Testis (tissue), 5 donors: Measurements from ENCODE around the gene PAPSS2. TPM values are rescaled to one million over a fixed set of nuclear protein-coding genes. Genes with fewer than 3 reads are reported as not detected.
"Not testable (repeated sequence)": the region's sequence is repeated elsewhere in the genome, so short reads cannot be mapped to it uniquely, and the experiment has no call there.

ENCODE experiments used
- DNase-seq: peaks from one replicate; pipeline ENCODE4 v3.0.0-alpha.2; 2019
- H3K27ac ChIP-seq, 2 donors: fragments of 200-600 bp; sonication (generic); one replicate each; pipeline ENCODE4 v1.5.1; 2019
- H3K27me3 ChIP-seq: fragments of 200-600 bp; sonication (generic); one replicate; pipeline ENCODE4 v1.5.1; 2019
- H3K36me3 ChIP-seq: fragments of 200-600 bp; sonication (generic); one replicate; pipeline ENCODE4 v1.5.1; 2017; ENCODE audit warnings: low read depth; ENCODE audit errors: missing control alignments
- H3K4me1 ChIP-seq: fragments of 200-600 bp; sonication (generic); one replicate; pipeline ENCODE4 v1.5.1; 2019
- H3K4me3 ChIP-seq, 2 donors: fragments of 200-600 bp; sonication (generic); one replicate each; pipeline ENCODE4 v1.5.1; 2017 to 2019
- H3K9me3 ChIP-seq: fragments of 200-600 bp; sonication (generic); one replicate; pipeline ENCODE4 v1.5.1; 2017
- CTCF ChIP-seq, 3 experiments: fragments of 450-650 bp in 2 of 3; fragments of 200-600 bp in 1 of 3; sonication (generic) in 1 of 3; IDR thresholded peaks; one replicate each; pipeline ENCODE4 v1.5.1; 2016 to 2019; ENCODE audit warnings: antibody characterized with exemption in 3 of 3, mild to moderate bottlenecking in 2 of 3, moderate library complexity in 1 of 3
- POLR2A ChIP-seq: fragments of 450-650 bp; IDR thresholded peaks from one replicate; pipeline ENCODE4 v1.6.1; 2017; ENCODE audit warnings: antibody characterized with exemption, mild to moderate bottlenecking, moderate library complexity
- WGBS, 2 donors: methylation state at CpG; one replicate each; pipeline ENCODE4 v1.1.5; 2018; 5-methylcytosine and 5-hydroxymethylcytosine counted together
- intact Hi-C: fragments of 100-400 bp; cut with DNase I; formaldehyde crosslinking; loops from one replicate; pipeline ENCODE4 v1.15.1; 2023; ENCODE audit warnings: low total_unique reads
- long read RNA-seq, 2 donors: transcript quantifications; one replicate each; lab custom pipeline, GENCODE V29; 2026
- polyA plus RNA-seq: library from polyadenylated mRNA; stranded (reverse); fragments of 350-450 nt; fragmentation: Illumina TruSeq; extraction: RNeasy Lipid Tissue Mini Kit (QIAGEN cat#74804); gene quantifications from one replicate; pipeline ENCODE4 v1.2.3, GENCODE V29; 2014; ENCODE audit warnings: low read depth, low replicate concordance; ENCODE audit not compliant: insufficient read depth
- total RNA-seq, 2 donors: library from RNA; depleted of rRNA; stranded (reverse); fragments of >200 nt; gene quantifications; one replicate each; pipeline ENCODE4 v1.2.3, GENCODE V29; 2016

PAPSS2 gene
- total RNA-seq (1 to 10 TPM; 4.6 to 6.4 TPM), polyA plus RNA-seq (20.1 TPM)
- long read RNA-seq, donor 1, transcript PAPSS2-201 (12 exons, 3,949 nt): major isoform, 23 of 74 reads
- long read RNA-seq, donor 1, partial matches to known transcripts: 41 of 74 reads
- long read RNA-seq, donor 1, other reads (novel, unspliced or antisense): 10 of 74 reads
- long read RNA-seq, donor 2, transcript PAPSS2-201 (12 exons, 3,949 nt): major isoform, 27 of 36 reads
- long read RNA-seq, donor 2, partial matches to known transcripts: 9 of 36 reads
- long read RNA-seq, donor 2, other reads (novel, unspliced or antisense): 0 of 36 reads

GRCh38 chr10:87659571-87660483 lies at the start of gene PAPSS2:
PAPSS2 (plus strand) TSS chr10:87659878; CDS start chr10:87659982, 104 bp downstream.
- DNase-seq: peak; percentile 60
- intact Hi-C loops: no loop called here
- Histone ChIP-seq H3K27me3 (no peaks in the 10 kb centered on the region), H3K9me3 (no peaks in the 10 kb centered on the region), H3K36me3 (no peaks in the 10 kb centered on the region), H3K27ac (peak within 1 kb of the TSS; percentile 75 to 76), H3K4me1 (peaks cover 8% of the 10 kb centered on the region), H3K4me3 (peak within 1 kb of the TSS; percentile 67 to 77)
- no peak for TF ChIP-seq POLR2A
- no peak for TF ChIP-seq CTCF (IDR thresholded peaks at IDR 0.05)
- 1 to 3% methylated on average over 6 to 68 of the region's 82 CpGs for WGBS, 2 donors

GRCh38 chr10:87611341-87611740 lies 48.3 kb upstream of the PAPSS2 start:
- H3K27ac ChIP-seq, DNase-seq, intact Hi-C loops, H3K36me3 ChIP-seq, H3K27me3 ChIP-seq, H3K4me1 ChIP-seq, H3K4me3 ChIP-seq, H3K9me3 ChIP-seq: not testable (repeated sequence)
- 87 to 100% methylated on average over 2 of the region's 2 CpGs for WGBS, 2 donors

- TF ChIP-seq CTCF (IDR thresholded peaks at IDR 0.05): no peak
- no peak for TF ChIP-seq POLR2A
- Histone ChIP-seq H3K4me3 (no peak overlapping the region), H3K27me3 (no peaks in the 10 kb centered on the region), H3K9me3 (no peaks in the 10 kb centered on the region), H3K4me1 (no peaks in the 10 kb centered on the region), H3K27ac (no peak overlapping the region), H3K36me3 (no peaks in the 10 kb centered on the region)
- intact Hi-C loops: no loop called here
- WGBS, 2 donors: 88 to 95% methylated on average over 2 of the region's 2 CpGs
- no peak for DNase-seq
Observed at GRCh38 chr10:87612115-87612514, 47.6 kb upstream of the PAPSS2 start.

- Histone ChIP-seq H3K36me3 (no peaks in the 10 kb centered on the region), H3K27ac (no peak overlapping the region), H3K9me3 (no peaks in the 10 kb centered on the region), H3K27me3 (no peaks in the 10 kb centered on the region), H3K4me3 (no peak overlapping the region), H3K4me1 (no peaks in the 10 kb centered on the region)
- intact Hi-C loops: no loop called here
- DNase-seq: no peak
- TF ChIP-seq POLR2A (no peak), CTCF (IDR thresholded peaks at IDR 0.05) (no peak)
- WGBS, 2 donors: 62 to 73% methylated on average over 2 of the region's 2 CpGs
Observed at GRCh38 chr10:87613751-87614150, 45.9 kb upstream of the PAPSS2 start.

- no peak for DNase-seq
- Histone ChIP-seq H3K4me3 (no peak overlapping the region), H3K27ac (no peak overlapping the region), H3K27me3 (no peaks in the 10 kb centered on the region), H3K36me3 (no peaks in the 10 kb centered on the region), H3K4me1 (no peaks in the 10 kb centered on the region), H3K9me3 (no peaks in the 10 kb centered on the region)
- intact Hi-C loops: no loop called here
- WGBS, 2 donors: 69 to 77% methylated on average over 3 of the region's 3 CpGs
- TF ChIP-seq CTCF (IDR thresholded peaks at IDR 0.05) (no peak), POLR2A (no peak)
Observed at GRCh38 chr10:87615856-87616255, 43.8 kb upstream of the PAPSS2 start.
